ENCODE results near the gene CD248.

DNA sequence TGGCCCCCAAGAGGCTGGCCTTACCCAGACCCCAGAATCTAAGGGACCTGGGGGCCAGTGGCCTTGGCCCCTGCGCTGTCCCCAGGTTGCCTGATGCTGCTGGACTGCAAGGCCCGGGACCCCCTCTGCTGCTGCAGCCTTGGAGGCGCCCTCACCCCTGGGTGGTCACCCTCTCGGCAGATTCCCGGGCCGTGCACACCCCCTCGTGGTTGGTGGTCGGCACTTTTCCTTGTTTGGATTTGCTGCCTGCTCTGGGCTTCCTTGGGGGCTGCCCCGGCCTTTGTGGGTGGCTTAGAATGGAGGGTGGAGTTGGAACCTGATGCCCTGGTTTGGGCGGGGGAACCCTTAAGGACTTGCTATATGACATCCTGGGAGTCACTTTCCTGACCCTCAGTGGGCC is 14.1 kb upstream of the CD248 start:
- TF ChIP-seq CTCF (conservative IDR thresholded peaks at IDR 0.05) = no peak
- no peak for TF ChIP-seq EZH2 (IDR thresholded peaks at IDR 0.05; ENCODE audit: low read depth)
